HT1080 (cell line): ENCODE results near the gene RAPGEF6. TPM values are rescaled to one million over a fixed set of nuclear protein-coding genes. Genes with fewer than 3 reads are reported as not detected.

Experiments
- small RNA-seq: library from RNA; depleted of rRNA; stranded (forward); fragments of <200 nt; gene quantifications from one replicate; pipeline ENCODE3, GENCODE V24; 2014
- total RNA-seq: library from RNA; depleted of rRNA; stranded (reverse); fragments of >200 nt; shearing (Covaris generic); gene quantifications from 2 replicates; pipeline ENCODE4 v1.2.3, GENCODE V29; 2014; rRNA removed

Gene RAPGEF6
- total RNA-seq, 1 experiment from 2014 or later = 10.0 TPM

Small RNA genes within 50 kb of the gene (small RNA-seq; reads per million reads assigned to genes)
- gene RF02271 = not detected

Other genes with a start within 250 kb of the RAPGEF6 start
- gene FNIP1, start 161.8 kb upstream of the RAPGEF6 start, total RNA-seq = 17.9 and 25.7 TPM in 2 replicates